Measurements from ENCODE around the gene MRPL55.

The MRPL55 gene

DNA sequence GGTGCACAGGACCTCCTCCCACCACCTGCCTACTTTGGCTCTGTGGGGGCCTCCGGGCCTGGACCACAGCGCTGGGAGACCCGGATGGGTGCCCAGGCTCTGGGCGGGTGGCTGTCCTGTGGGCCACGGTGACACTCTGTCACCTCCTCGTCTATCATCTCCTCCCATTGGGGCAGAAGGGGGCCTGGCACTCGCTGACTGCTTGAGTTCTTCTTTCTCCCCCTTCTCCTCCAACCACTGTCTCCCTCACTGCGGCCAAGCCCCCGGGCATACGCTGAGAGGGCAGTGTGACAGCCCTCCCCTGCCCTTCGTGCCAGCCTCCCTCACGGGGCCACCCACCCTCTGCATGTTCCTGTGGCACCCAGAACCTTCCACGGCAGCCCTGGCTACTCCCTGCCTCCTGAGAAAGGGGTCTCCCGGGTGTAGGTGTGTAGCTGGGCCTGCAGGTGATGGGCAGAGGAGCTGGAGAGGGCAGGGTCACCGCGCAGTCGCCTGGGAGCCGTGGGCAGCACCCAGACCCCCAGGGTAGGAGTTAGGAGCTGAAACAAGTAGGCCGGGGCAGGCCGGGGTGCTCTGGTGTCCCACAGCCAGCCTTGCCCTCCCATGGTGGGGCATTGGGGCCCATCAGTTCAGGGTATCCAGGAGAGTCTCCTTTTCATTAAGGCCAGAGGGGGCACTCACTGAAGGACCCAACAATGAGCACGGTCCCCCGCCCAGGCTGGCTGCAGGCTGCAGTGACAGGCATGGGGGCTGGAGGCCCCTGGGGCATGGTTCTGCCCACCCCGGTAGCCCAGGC lies 35.8 kb downstream of the MRPL55 start:
- in situ Hi-C loops (cut with HindIII; ENCODE audit: low sequenced_read_pairs) = no loop called here
- TF ChIP-seq, protein P1, sequence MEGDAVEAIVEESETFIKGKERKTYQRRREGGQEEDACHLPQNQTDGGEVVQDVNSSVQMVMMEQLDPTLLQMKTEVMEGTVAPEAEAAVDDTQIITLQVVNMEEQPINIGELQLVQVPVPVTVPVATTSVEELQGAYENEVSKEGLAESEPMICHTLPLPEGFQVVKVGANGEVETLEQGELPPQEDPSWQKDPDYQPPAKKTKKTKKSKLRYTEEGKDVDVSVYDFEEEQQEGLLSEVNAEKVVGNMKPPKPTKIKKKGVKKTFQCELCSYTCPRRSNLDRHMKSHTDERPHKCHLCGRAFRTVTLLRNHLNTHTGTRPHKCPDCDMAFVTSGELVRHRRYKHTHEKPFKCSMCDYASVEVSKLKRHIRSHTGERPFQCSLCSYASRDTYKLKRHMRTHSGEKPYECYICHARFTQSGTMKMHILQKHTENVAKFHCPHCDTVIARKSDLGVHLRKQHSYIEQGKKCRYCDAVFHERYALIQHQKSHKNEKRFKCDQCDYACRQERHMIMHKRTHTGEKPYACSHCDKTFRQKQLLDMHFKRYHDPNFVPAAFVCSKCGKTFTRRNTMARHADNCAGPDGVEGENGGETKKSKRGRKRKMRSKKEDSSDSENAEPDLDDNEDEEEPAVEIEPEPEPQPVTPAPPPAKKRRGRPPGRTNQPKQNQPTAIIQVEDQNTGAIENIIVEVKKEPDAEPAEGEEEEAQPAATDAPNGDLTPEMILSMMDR (IDR thresholded peaks at IDR 0.05; ENCODE audit: low read depth, low read length, missing control alignments) = no peak
- DNase-seq (ENCODE audit: low read depth) = no peak
- H3K4me3 ChIP-seq (ENCODE audit: low read depth, low read length) = no peak overlapping the region

DNA sequence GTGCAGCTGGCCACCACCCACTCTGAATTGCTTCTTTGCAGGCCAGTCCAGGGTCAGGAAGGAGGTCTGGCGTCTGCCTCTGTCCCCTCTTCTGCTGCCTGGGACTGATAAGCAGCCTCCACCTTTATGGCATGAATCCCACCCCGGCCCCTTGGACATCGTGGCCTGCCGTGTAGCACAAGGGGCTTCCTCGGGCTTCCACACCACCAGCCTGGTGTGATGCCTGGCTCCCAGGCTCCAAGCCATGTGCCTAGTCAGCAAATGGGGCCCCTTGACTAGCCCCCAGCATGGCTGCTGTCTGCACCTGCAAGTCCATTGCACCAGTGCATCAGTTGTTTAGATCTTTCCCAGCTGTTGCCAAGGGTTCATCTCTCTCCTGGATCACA lies 36.4 kb downstream of the MRPL55 start:
- TF ChIP-seq, protein P1 (IDR thresholded peaks at IDR 0.05; ENCODE audit: low read depth, low read length, missing control alignments) = no peak
- H3K4me3 ChIP-seq (ENCODE audit: low read depth, low read length) = no peak overlapping the region
- in situ Hi-C loops (cut with HindIII; ENCODE audit: low sequenced_read_pairs) = no loop called here
- no peak for DNase-seq (ENCODE audit: low read depth)

DNA sequence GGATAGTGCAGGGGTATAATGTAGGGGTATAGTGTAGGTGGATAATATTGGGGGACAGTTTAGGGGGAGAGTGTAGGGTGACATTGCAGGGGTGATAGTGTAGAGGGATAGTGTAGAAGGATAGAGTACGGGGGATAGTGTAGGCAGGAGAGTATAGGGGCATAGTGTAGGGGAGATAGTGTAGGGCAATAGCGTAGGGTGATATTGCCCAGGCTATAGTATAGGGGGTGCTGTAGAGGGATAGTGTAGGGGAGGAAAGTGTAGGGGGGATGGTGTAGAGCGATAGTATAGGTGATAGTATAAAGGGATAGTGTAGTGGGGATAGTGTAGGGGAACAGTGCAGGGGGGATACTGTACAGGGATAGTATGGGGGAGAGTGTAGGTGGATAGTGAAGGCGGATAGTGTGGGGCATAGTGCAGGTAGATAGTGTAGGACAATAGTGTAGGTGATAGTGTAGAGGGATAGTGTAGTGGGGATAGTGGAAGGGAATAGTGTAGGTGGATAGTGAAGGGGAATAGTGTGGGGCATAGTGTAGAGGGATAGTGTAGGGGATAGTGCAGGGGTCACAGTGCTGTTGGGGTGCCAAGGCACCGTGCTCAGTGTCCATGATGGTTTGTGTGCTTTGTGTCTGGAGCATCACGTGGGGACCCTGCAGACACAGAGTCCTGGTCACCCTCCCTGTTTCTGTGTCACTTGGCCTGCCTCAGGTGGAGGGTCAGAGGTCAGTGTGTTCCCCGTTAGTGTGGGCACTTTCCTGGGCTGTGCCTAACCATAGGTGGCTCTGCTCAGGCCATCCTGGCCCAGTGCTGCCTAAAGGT lies 37.1 kb downstream of the MRPL55 start:
- in situ Hi-C loops (cut with HindIII; ENCODE audit: low sequenced_read_pairs) = no loop called here
- TF ChIP-seq, protein P1 (IDR thresholded peaks at IDR 0.05; ENCODE audit: low read depth, low read length, missing control alignments) = no peak
- no peak for DNase-seq (ENCODE audit: low read depth)
- no peak overlapping the region for H3K4me3 ChIP-seq (ENCODE audit: low read depth, low read length)

DNA sequence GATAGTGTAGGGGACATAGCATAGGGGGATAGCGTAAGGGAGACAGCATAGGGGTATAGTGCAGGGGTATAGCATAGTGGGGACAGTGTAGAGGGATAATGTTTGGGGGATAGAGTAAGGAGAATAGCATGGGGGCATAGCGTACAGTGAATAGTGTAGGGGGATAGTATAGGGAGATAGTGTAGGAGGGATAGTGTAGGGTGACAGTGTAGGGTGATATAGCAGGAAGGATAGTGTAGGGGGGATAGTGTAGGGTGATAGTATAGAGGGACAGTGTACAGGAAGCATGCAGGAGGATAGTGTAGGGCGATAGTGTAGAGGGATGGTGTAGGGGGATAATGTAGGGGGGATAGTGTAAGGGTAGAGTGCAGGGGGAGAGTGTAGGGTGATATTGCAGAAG lies 38.2 kb downstream of the MRPL55 start:
- in situ Hi-C loops (cut with HindIII; ENCODE audit: low sequenced_read_pairs) = no loop called here
- H3K4me3 ChIP-seq (ENCODE audit: low read depth, low read length) = no peak overlapping the region
- DNase-seq (ENCODE audit: low read depth) = no peak
- TF ChIP-seq, protein P1 (IDR thresholded peaks at IDR 0.05; ENCODE audit: low read depth, low read length, missing control alignments) = no peak

DNA sequence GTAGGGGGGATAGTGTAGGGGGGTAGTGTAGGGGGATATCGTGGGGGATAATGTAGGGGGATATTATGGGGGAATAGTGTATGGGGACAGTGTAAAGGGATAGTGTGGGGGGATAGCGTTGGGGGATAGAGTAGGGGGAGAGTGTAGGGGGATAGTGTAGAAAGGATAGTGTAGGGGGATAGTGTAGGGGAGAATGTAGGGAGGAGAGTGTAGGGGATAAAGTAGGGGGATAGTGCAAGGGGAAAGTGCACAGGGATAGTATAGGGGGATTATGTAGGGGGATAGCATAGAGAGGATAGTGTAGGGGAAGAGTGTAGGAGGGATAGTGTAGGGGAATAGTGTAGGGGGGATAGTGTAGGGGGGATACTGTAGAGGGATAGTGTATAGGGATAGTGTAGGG lies 38.9 kb downstream of the MRPL55 start:
- in situ Hi-C loops (cut with HindIII; ENCODE audit: low sequenced_read_pairs) = no loop called here
- TF ChIP-seq, protein P1 (IDR thresholded peaks at IDR 0.05; ENCODE audit: low read depth, low read length, missing control alignments) = no peak
- DNase-seq (ENCODE audit: low read depth) = no peak
- no peak overlapping the region for H3K4me3 ChIP-seq (ENCODE audit: low read depth, low read length)

DNA sequence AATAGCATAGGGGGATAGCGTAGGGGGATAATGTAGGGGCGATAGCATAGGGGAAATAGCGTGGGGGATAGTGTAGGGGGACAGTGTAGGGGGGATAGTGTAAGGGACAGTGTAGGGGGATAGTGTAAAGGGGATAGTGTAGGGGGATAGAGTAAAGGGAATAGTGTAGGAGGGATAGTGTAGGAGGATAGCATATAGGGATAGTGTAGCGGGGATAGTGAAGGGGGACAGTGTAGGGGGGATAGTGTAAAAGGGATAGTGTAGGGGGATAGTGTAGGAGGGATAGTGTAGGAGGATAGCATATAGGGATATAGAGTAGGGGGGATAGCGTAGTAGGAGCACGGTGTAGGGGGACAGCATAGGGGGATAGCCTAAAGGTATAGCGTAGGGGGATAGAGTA lies 40.7 kb downstream of the MRPL55 start:
- no peak overlapping the region for H3K4me3 ChIP-seq (ENCODE audit: low read depth, low read length)
- in situ Hi-C loops (cut with HindIII; ENCODE audit: low sequenced_read_pairs) = no loop called here
- TF ChIP-seq, protein P1 (IDR thresholded peaks at IDR 0.05; ENCODE audit: low read depth, low read length, missing control alignments) = no peak
- no peak for DNase-seq (ENCODE audit: low read depth)
